Measurements from ENCODE around the gene EXOSC9.

Gene EXOSC9

GRCh38 chr4:121824950-121825349, 23.8 kb downstream of the EXOSC9 start:
- no peak for DNase-seq

- DNase-seq, result no peak
Observed at GRCh38 chr4:121827853-121828252, 26.7 kb downstream of the EXOSC9 start.

- DNase-seq, result no peak
Observed at GRCh38 chr4:121829511-121829910, 28.4 kb downstream of the EXOSC9 start.

GRCh38 chr4:121838136-121838535, 37.0 kb downstream of the EXOSC9 start:
- no peak for DNase-seq

GRCh38 chr4:121842862-121843261, 41.7 kb downstream of the EXOSC9 start:
- no peak for DNase-seq

- DNase-seq, result no peak
Observed at GRCh38 chr4:121846662-121847061, 45.5 kb downstream of the EXOSC9 start.

- DNase-seq, result no peak
Observed at GRCh38 chr4:121851354-121851753, 50.2 kb downstream of the EXOSC9 start.

- DNase-seq, result no peak
Observed at GRCh38 chr4:121860121-121860520, 59.0 kb downstream of the EXOSC9 start.

GRCh38 chr4:121861426-121861825, 60.3 kb downstream of the EXOSC9 start:
- no peak for DNase-seq

- DNase-seq, result no peak
Observed at GRCh38 chr4:121863799-121864198, 62.7 kb downstream of the EXOSC9 start.

Data from NCI-H1436 (cell line).